WTC11 (cell line): ENCODE results near the gene CORO2B. TPM values are rescaled to one million over a fixed set of nuclear protein-coding genes. Genes with fewer than 3 reads are reported as not detected.

Experiments
- ATAC-seq: fragments of 200-7000 bp; cut with Tn5 transposase; 2 replicates; pipeline ENCODE4 v1.10.0; 2021; ENCODE audit warnings: mild to moderate bottlenecking, moderate library complexity
- CTCF ChIA-PET: fragments of 300-600 bp; sonication (Branson Sonifier 250); formaldehyde crosslinking; loops from one replicate; lab custom pipeline; 2021; ENCODE audit warnings: antibody characterized with exemption; lab: Charles Lee
- POLR2A ChIA-PET: fragments of 350-600 bp; sonication (Branson Sonifier 250); formaldehyde crosslinking; loops from one replicate; lab custom pipeline; 2021; ENCODE audit warnings: antibody characterized with exemption; lab: Charles Lee
- DNase-seq: peaks from one replicate; pipeline ENCODE4 v3.0.0; 2021; ENCODE audit warnings: low spot score
- H3K27ac Mint-ChIP-seq: 2 replicates; pipeline ENCODE4 v1.8.0; 2021; ENCODE audit warnings: mixed read lengths
- H3K27me3 Mint-ChIP-seq: 2 replicates; pipeline ENCODE4 v1.8.0; 2021; ENCODE audit warnings: low read depth, mild to moderate bottlenecking, moderate library complexity, mixed read lengths
- H3K36me3 Mint-ChIP-seq: 2 replicates; pipeline ENCODE4 v1.8.0; 2021; ENCODE audit warnings: mixed read lengths
- H3K4me1 Mint-ChIP-seq: 2 replicates; pipeline ENCODE4 v1.8.0; 2022; ENCODE audit warnings: mixed read lengths
- H3K4me3 Mint-ChIP-seq: 2 replicates; pipeline ENCODE4 v1.8.0; 2021; ENCODE audit warnings: mild to moderate bottlenecking, moderate library complexity, mixed read lengths
- H3K9me3 Mint-ChIP-seq: 2 replicates; pipeline ENCODE4 v1.8.0; 2021; ENCODE audit warnings: mixed read lengths
- AR ChIP-seq: fragments of 250-450 bp; sonication (Bioruptor Pico); IDR thresholded peaks from 2 replicates; pipeline ENCODE4 v1.9.0; 2021; ENCODE audit warnings: mild to moderate bottlenecking
- CDX4 ChIP-seq: fragments of 250-450 bp; sonication (Bioruptor Pico); IDR thresholded peaks from 2 replicates; pipeline ENCODE4 v1.9.0; 2021; ENCODE audit warnings: moderate library complexity, mild to moderate bottlenecking, inconsistent platforms, borderline replicate concordance
- CREM ChIP-seq: sonication (generic); formaldehyde crosslinking; IDR thresholded peaks from 2 replicates; pipeline ENCODE4 v1.8.1; 2022; ENCODE audit warnings: mild to moderate bottlenecking, missing genetic modification reagents, moderate library complexity
- ERG ChIP-seq: fragments of 250-450 bp; sonication (Bioruptor Pico); IDR thresholded peaks from 2 replicates; pipeline ENCODE4 v1.8.0; 2021; ENCODE audit warnings: mild to moderate bottlenecking
- ETV6 ChIP-seq: sonication (generic); formaldehyde crosslinking; IDR thresholded peaks from 2 replicates; pipeline ENCODE4 v1.8.1; 2022; ENCODE audit warnings: mild to moderate bottlenecking, missing genetic modification reagents
- GTF2I ChIP-seq: fragments of 250-450 bp; sonication (Bioruptor Pico); conservative IDR thresholded peaks from 2 replicates; pipeline ENCODE4 v1.4.0; 2021; ENCODE audit warnings: mild to moderate bottlenecking
- IRF2 ChIP-seq: sonication (generic); formaldehyde crosslinking; IDR thresholded peaks from 2 replicates; pipeline ENCODE4 v1.8.0; 2022; ENCODE audit warnings: low read depth, missing genetic modification reagents, borderline replicate concordance
- JUN ChIP-seq: sonication (generic); formaldehyde crosslinking; IDR thresholded peaks from 2 replicates; pipeline ENCODE4 v1.8.0; 2023; ENCODE audit warnings: mild to moderate bottlenecking, missing genetic modification reagents
- KAT7 ChIP-seq: sonication (generic); formaldehyde crosslinking; IDR thresholded peaks from 2 replicates; pipeline ENCODE4 v1.8.1; 2023; ENCODE audit warnings: missing genetic modification reagents, mild to moderate bottlenecking, borderline replicate concordance
- MLX ChIP-seq: sonication (generic); formaldehyde crosslinking; IDR thresholded peaks from 2 replicates; pipeline ENCODE4 v1.8.1; 2023; ENCODE audit warnings: mild to moderate bottlenecking, missing genetic modification reagents, moderate library complexity
- NR1H2 ChIP-seq: sonication (generic); formaldehyde crosslinking; IDR thresholded peaks from 2 replicates; pipeline ENCODE4 v1.9.0; 2021; ENCODE audit warnings: mild to moderate bottlenecking, moderate library complexity, missing genetic modification reagents
- SOX15 ChIP-seq: fragments of 250-450 bp; sonication (Bioruptor Pico); IDR thresholded peaks from 2 replicates; pipeline ENCODE4 v1.9.0; 2021; ENCODE audit warnings: mild to moderate bottlenecking
- STAT6 ChIP-seq: sonication (generic); formaldehyde crosslinking; conservative IDR thresholded peaks from 2 replicates; pipeline ENCODE4 v1.8.1; 2023; ENCODE audit warnings: mild to moderate bottlenecking, low read depth, missing genetic modification reagents, moderate library complexity
- TCF7 ChIP-seq: sonication (generic); formaldehyde crosslinking; IDR thresholded peaks from 2 replicates; pipeline ENCODE4 v1.8.0; 2022; ENCODE audit warnings: mild to moderate bottlenecking, low read depth, missing genetic modification reagents, moderate library complexity
- TEAD4 ChIP-seq: sonication (generic); formaldehyde crosslinking; IDR thresholded peaks from 2 replicates; pipeline ENCODE4 v1.8.0; 2022; ENCODE audit warnings: mild to moderate bottlenecking, missing genetic modification reagents
- ZBTB21 ChIP-seq: sonication (generic); formaldehyde crosslinking; IDR thresholded peaks from 2 replicates; pipeline ENCODE4 v1.8.1; 2023; ENCODE audit warnings: mild to moderate bottlenecking, missing genetic modification reagents, borderline replicate concordance
- ZNF138 ChIP-seq: sonication (generic); formaldehyde crosslinking; conservative IDR thresholded peaks from 2 replicates; pipeline ENCODE4 v1.8.1; 2022; ENCODE audit warnings: mild to moderate bottlenecking, moderate library complexity, missing genetic modification reagents
- ZNF396 ChIP-seq: fragments of 250-450 bp; sonication (Bioruptor Pico); IDR thresholded peaks from 2 replicates; pipeline ENCODE4 v1.8.0; 2021; ENCODE audit warnings: mild to moderate bottlenecking, moderate library complexity, borderline replicate concordance
- total RNA-seq: library from RNA; stranded (reverse); gene quantifications from 3 replicates; pipeline ENCODE4 v1.2.3, GENCODE V29; 2021
- TF ChIP-seq, protein P1 (sequence below): sonication (generic); formaldehyde crosslinking; IDR thresholded peaks from 2 replicates; pipeline ENCODE4 v1.8.0; 2022; ENCODE audit warnings: mild to moderate bottlenecking, missing genetic modification reagents
- TF ChIP-seq, protein P2 (sequence below): sonication (generic); formaldehyde crosslinking; IDR thresholded peaks from 2 replicates; pipeline ENCODE4 v1.8.0; 2022; ENCODE audit warnings: mild to moderate bottlenecking, missing genetic modification reagents
- TF ChIP-seq, protein P3 (sequence below): fragments of 250-450 bp; sonication (Bioruptor Pico); IDR thresholded peaks from 2 replicates; pipeline ENCODE4 v1.9.0; 2021; ENCODE audit warnings: mild to moderate bottlenecking

Gene CORO2B
- total RNA-seq, 1 experiment from 2014 or later: 4.9 TPM

GRCh38 chr15:68615811-68616210 lies 37.0 kb downstream of the CORO2B start:
- DNase-seq: no peak
- TF ChIP-seq ZBTB21 (no peak), STAT6 (no peak), JUN (CRISPR knock-in tag) (no peak), TEAD4 (CRISPR knock-in tag) (no peak), SOX15 (CRISPR knock-in tag) (no peak), TCF7 (no peak), AR (CRISPR knock-in tag) (no peak), CDX4 (CRISPR knock-in tag) (no peak), KAT7 (CRISPR knock-in tag) (no peak), ETV6 (CRISPR knock-in tag) (no peak), GTF2I (CRISPR knock-in tag) (no peak)
- CTCF ChIA-PET: interaction anchor here (0.6 to 4.4 kb wide), 2 partner anchors 57 to 260 kb away, joined by 4 to 22 read pairs; no protein-coding TSS in a partner anchor
- Mint-ChIP-seq H3K4me3 (no peak overlapping the region), H3K27ac (no peak overlapping the region), H3K9me3 (peaks cover 5% of the 10 kb centered on the region), H3K36me3 (peaks cover 3% of the 10 kb centered on the region; the same call in 1 of the 2 replicates), H3K4me1 (peaks cover 37% of the 10 kb centered on the region), H3K27me3 (peaks cover 3% of the 10 kb centered on the region; the same call in 1 of the 2 replicates)
- POLR2A ChIA-PET: no interaction called here
- ATAC-seq: no peak

DNA sequence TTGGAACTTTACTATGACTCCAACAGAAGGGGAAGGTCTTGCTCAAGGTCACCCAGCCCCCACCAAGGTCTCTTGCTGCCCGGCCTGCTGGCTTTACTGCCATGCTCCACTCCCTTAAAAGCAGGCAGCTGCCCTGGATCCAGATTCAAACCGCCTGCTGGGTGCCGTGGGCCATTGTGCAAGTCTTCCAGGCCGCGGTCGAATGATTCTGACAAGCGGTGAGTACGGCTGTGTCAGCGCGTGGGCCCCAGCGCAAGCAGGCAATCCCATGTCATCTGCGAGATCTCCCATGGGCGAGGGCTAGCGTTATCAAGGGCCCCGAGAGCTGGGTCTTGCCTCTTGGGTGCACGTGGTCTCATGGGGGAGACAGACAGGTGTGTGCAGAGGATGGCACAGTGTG lies 37.6 kb downstream of the CORO2B start:
- H3K4me3 Mint-ChIP-seq: no peak overlapping the region
- ATAC-seq: no peak
- peaks cover 3% of the 10 kb centered on the region; the same call in 1 of the 2 replicates for H3K36me3 Mint-ChIP-seq
- peaks cover 37% of the 10 kb centered on the region for H3K4me1 Mint-ChIP-seq
- peaks cover 3% of the 10 kb centered on the region; the same call in 1 of the 2 replicates for H3K27me3 Mint-ChIP-seq
- H3K9me3 Mint-ChIP-seq: peaks cover 5% of the 10 kb centered on the region
- H3K27ac Mint-ChIP-seq: no peak overlapping the region; the same call in 1 of the 2 replicates
- no peak for DNase-seq
- CTCF ChIA-PET: interaction anchor here (1.3 to 4.4 kb wide), 2 partner anchors 15 to 57 kb away, joined by 5 to 22 read pairs; no protein-coding TSS in a partner anchor
- POLR2A ChIA-PET: no interaction called here
- TF ChIP-seq CREM (CRISPR knock-in tag) (no peak), IRF2 (no peak), NR1H2 (CRISPR knock-in tag) (no peak), ZNF396 (CRISPR knock-in tag) (no peak), AR (CRISPR knock-in tag) (no peak), MLX (CRISPR knock-in tag) (no peak), ZNF138 (no peak), KAT7 (CRISPR knock-in tag) (no peak), ERG (CRISPR knock-in tag) (no peak)
- TF ChIP-seq, protein P1, sequence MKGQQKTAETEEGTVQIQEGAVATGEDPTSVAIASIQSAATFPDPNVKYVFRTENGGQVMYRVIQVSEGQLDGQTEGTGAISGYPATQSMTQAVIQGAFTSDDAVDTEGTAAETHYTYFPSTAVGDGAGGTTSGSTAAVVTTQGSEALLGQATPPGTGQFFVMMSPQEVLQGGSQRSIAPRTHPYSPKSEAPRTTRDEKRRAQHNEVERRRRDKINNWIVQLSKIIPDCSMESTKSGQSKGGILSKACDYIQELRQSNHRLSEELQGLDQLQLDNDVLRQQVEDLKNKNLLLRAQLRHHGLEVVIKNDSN (CRISPR knock-in tag): no peak
- TF ChIP-seq, protein P2, sequence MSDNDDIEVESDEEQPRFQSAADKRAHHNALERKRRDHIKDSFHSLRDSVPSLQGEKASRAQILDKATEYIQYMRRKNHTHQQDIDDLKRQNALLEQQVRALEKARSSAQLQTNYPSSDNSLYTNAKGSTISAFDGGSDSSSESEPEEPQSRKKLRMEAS (CRISPR knock-in tag): no peak
- TF ChIP-seq, protein P3, sequence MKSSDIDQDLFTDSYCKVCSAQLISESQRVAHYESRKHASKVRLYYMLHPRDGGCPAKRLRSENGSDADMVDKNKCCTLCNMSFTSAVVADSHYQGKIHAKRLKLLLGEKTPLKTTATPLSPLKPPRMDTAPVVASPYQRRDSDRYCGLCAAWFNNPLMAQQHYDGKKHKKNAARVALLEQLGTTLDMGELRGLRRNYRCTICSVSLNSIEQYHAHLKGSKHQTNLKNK (CRISPR knock-in tag): no peak
